ENCODE data around the gene GMDS. TPM values are rescaled to one million over a fixed set of nuclear protein-coding genes. Genes with fewer than 3 reads are reported as not detected.

Gene GMDS
- total RNA-seq, 2 experiments from 2014 or later, result 36.6 to 42.8 TPM

- H3K27ac Mint-ChIP-seq, result no peak overlapping the region
- H3K9me3 Mint-ChIP-seq, result no peaks in the 10 kb centered on the region
- H3K4me3 Mint-ChIP-seq, result no peak overlapping the region
- peaks cover 3% of the 10 kb centered on the region for H3K27me3 Mint-ChIP-seq
- ChIA-PET CTCF (interaction anchor here (1.1 kb wide), 1 partner anchor 15 kb away, joined by 3 read pairs; no protein-coding TSS in a partner anchor), POLR2A (no interaction called here)
- peaks cover 7% of the 10 kb centered on the region for H3K4me1 Mint-ChIP-seq (ENCODE audit: low read depth)
- TF ChIP-seq CTCF (IDR thresholded peaks at IDR 0.05), result no peak
- intact Hi-C loops (cut with micrococcal nuclease), result no loop called here
- peaks cover 7% of the 10 kb centered on the region for H3K36me3 Mint-ChIP-seq (ENCODE audit: low read depth)
- ATAC-seq (no peak), DNase-seq (no peak)
Observed at GRCh38 chr6:2193931-2194330, 51.5 kb downstream of the GMDS start.

GRCh38 chr6:2192976-2193375 is 52.4 kb downstream of the GMDS start:
- ATAC-seq (no peak), DNase-seq (no peak)
- H3K27ac Mint-ChIP-seq, result no peak overlapping the region
- peaks cover 11% of the 10 kb centered on the region for H3K4me1 Mint-ChIP-seq (ENCODE audit: low read depth)
- peaks cover 7% of the 10 kb centered on the region for H3K36me3 Mint-ChIP-seq (ENCODE audit: low read depth)
- ChIA-PET POLR2A (no interaction called here), CTCF (no interaction called here)
- H3K4me3 Mint-ChIP-seq, result no peak overlapping the region
- TF ChIP-seq CTCF (IDR thresholded peaks at IDR 0.05), result no peak
- no peaks in the 10 kb centered on the region for H3K9me3 Mint-ChIP-seq
- peaks cover 6% of the 10 kb centered on the region for H3K27me3 Mint-ChIP-seq
- intact Hi-C loops (cut with micrococcal nuclease), result no loop called here

- ATAC-seq (no peak), DNase-seq (no peak)
- peaks cover 26% of the 10 kb centered on the region for H3K4me1 Mint-ChIP-seq (ENCODE audit: low read depth)
- peaks cover 6% of the 10 kb centered on the region for H3K27me3 Mint-ChIP-seq
- POLR2A ChIA-PET, result no interaction called here
- TF ChIP-seq CTCF (IDR thresholded peaks at IDR 0.05), result no peak
- intact Hi-C loops (cut with micrococcal nuclease), result no loop called here
- H3K36me3 Mint-ChIP-seq (ENCODE audit: low read depth), result peaks cover 7% of the 10 kb centered on the region
- H3K27ac Mint-ChIP-seq, result no peak overlapping the region
- CTCF ChIA-PET, result no interaction called here
- H3K9me3 Mint-ChIP-seq, result no peaks in the 10 kb centered on the region
- H3K4me3 Mint-ChIP-seq, result no peak overlapping the region
Observed at GRCh38 chr6:2191390-2191740, 54.0 kb downstream of the GMDS start.

- DNase-seq (no peak), ATAC-seq (no peak)
- CTCF ChIA-PET, result no interaction called here
- H3K4me1 Mint-ChIP-seq (ENCODE audit: low read depth), result peaks cover 30% of the 10 kb centered on the region
- H3K9me3 Mint-ChIP-seq, result no peaks in the 10 kb centered on the region
- peaks cover 6% of the 10 kb centered on the region for H3K27me3 Mint-ChIP-seq
- H3K27ac Mint-ChIP-seq, result no peak overlapping the region
- H3K36me3 Mint-ChIP-seq (ENCODE audit: low read depth), result peaks cover 7% of the 10 kb centered on the region
- no peak for TF ChIP-seq CTCF (IDR thresholded peaks at IDR 0.05)
- intact Hi-C loops (cut with micrococcal nuclease), result no loop called here
- POLR2A ChIA-PET, result no interaction called here
- H3K4me3 Mint-ChIP-seq, result no peak overlapping the region
Observed at GRCh38 chr6:2190661-2191389, 54.6 kb downstream of the GMDS start.

- intact Hi-C loops (cut with micrococcal nuclease), result loop anchor here (5.0 to 10.0 kb wide), 2 partner anchors 77 to 414 kb away; no protein-coding TSS in a partner anchor
- ChIA-PET POLR2A (no interaction called here), CTCF (no interaction called here)
Observed at GRCh38 chr6:2188856-2189384, 56.5 kb downstream of the GMDS start.

More at GRCh38 chr6:2188856-2189384, 56.5 kb downstream of the GMDS start:
- no peak overlapping the region for H3K4me3 Mint-ChIP-seq
- no peaks in the 10 kb centered on the region for H3K9me3 Mint-ChIP-seq
- no peak for TF ChIP-seq CTCF (IDR thresholded peaks at IDR 0.05)
- DNase-seq, result no peak
- peaks cover 6% of the 10 kb centered on the region for H3K36me3 Mint-ChIP-seq (ENCODE audit: low read depth)
- H3K27ac Mint-ChIP-seq, result no peak overlapping the region
- no peak for ATAC-seq
- peaks cover 39% of the 10 kb centered on the region for H3K4me1 Mint-ChIP-seq (ENCODE audit: low read depth)
- H3K27me3 Mint-ChIP-seq, result peaks cover 6% of the 10 kb centered on the region
